K562 (cell line): Measurements from ENCODE around the gene CHRNA3. TPM values are rescaled to one million over a fixed set of nuclear protein-coding genes. Genes with fewer than 3 reads are reported as not detected.

ENCODE experiments used
- ATAC-seq: fragments of 200-7000 bp; cut with Tn5 transposase; 3 replicates; pipeline ENCODE4 v1.9.1; 2020; ENCODE audit warnings: moderate library complexity
- BruUV-seq: library from RNA; stranded (reverse); fragments of 400-500 nt; replicated peaks from 2 replicates; lab custom pipeline; 2021; lab: Mats Ljungman, UMichigan
- CTCF ChIA-PET: fragments of 300-600 bp; formaldehyde crosslinking; extraction: SDS; loops from one replicate; lab custom pipeline; 2021; ENCODE audit warnings: low intra/inter-chr PET ratio; lab: Yijun Ruan, JAX
- POLR2A ChIA-PET: fragments of 300-600, 350-650 bp; sonication (Branson Sonifier 250); formaldehyde crosslinking; extraction: SDS; loops from one replicate; lab custom pipeline; 2021; ENCODE audit warnings: antibody characterized with exemption, inconsistent platforms; lab: Yijun Ruan, JAX
- DNase-seq, 4 experiments: peaks; one replicate each; pipeline versions ENCODE4 v3.0.0 to v3.0.0-alpha.2; 2011 to 2018; ENCODE audit warnings: low spot score in 3 of 4, mixed read lengths in 3 of 4; ENCODE audit errors: extremely low read depth in 1 of 4
- FAIRE-seq: peaks from 2 replicates; lab custom pipeline; 2011; peaks lifted over from hg19 to GRCh38; lab: Jason Lieb, UNC
- H2AFZ ChIP-seq: 2 replicates; pipeline ENCODE4 v1.6.0; 2011; ENCODE audit warnings: low read depth, low read length, control low read depth, inconsistent platforms
- H3K27ac ChIP-seq: fragments of 200-600 bp; 3 replicates; pipeline ENCODE4 v1.8.0; 2011; ENCODE audit warnings: low read depth, mild to moderate bottlenecking, control low read depth, inconsistent platforms, low read length, moderate library complexity, mixed read lengths; ENCODE audit errors: extremely low read depth
- H3K27me3 ChIP-seq, 2 experiments: fragments of 300-600 bp in 1 of 2; 2 replicates in 1 of 2; 3 replicates in 1 of 2; pipeline versions ENCODE4 v1.6.0 to v1.8.0; 2011; ENCODE audit warnings: inconsistent platforms in 2 of 2, low read length in 2 of 2, mild to moderate bottlenecking in 1 of 2, mixed read lengths in 1 of 2, moderate library complexity in 1 of 2; ENCODE audit not compliant: control insufficient read depth in 2 of 2, insufficient read depth in 2 of 2
- H3K36me3 ChIP-seq: fragments of 300-600 bp; 3 replicates; pipeline ENCODE4 v1.8.0; 2011; ENCODE audit warnings: mild to moderate bottlenecking, low read length, inconsistent platforms; ENCODE audit not compliant: control insufficient read depth, insufficient read depth
- H3K4me1 ChIP-seq, 2 experiments: fragments of 200-600 bp in 1 of 2; replicated peaks in 1 of 2; 2 replicates in 1 of 2; 3 replicates in 1 of 2; pipeline versions ENCODE4 v1.5.1 to v1.8.0; 2011; ENCODE audit warnings: inconsistent platforms in 2 of 2, low read length in 2 of 2, mild to moderate bottlenecking in 1 of 2, mixed read lengths in 1 of 2, moderate library complexity in 1 of 2; ENCODE audit not compliant: control insufficient read depth in 2 of 2, insufficient read depth in 2 of 2
- H3K4me2 ChIP-seq: 2 replicates; pipeline ENCODE4 v1.6.1; 2011; ENCODE audit warnings: low read length, control low read depth, inconsistent platforms, mixed read lengths; ENCODE audit not compliant: insufficient read depth
- H3K4me3 ChIP-seq: fragments of 200-600 bp; sonication (generic), shearing (Covaris generic); 2 replicates; pipeline ENCODE4 v1.5.1; 2016; ENCODE audit warnings: control low read depth, inconsistent platforms
- H3K79me2 ChIP-seq: fragments of 200-600 bp; 3 replicates; pipeline ENCODE4 v1.8.0; 2011; ENCODE audit warnings: low read length, inconsistent platforms; ENCODE audit not compliant: control insufficient read depth, insufficient read depth
- H3K9ac ChIP-seq, 2 experiments: 2 replicates each; pipeline versions ENCODE4 v1.6.0 to v1.6.1; 2011; ENCODE audit warnings: low read depth in 2 of 2, low read length in 2 of 2, control low read depth in 1 of 2, inconsistent platforms in 1 of 2, mild to moderate bottlenecking in 1 of 2, mixed read lengths in 1 of 2; ENCODE audit not compliant: insufficient read depth in 1 of 2
- H3K9me1 ChIP-seq: one replicate; pipeline ENCODE4 v1.6.0; 2011; ENCODE audit warnings: inconsistent platforms, mild to moderate bottlenecking, low read length, moderate library complexity; ENCODE audit not compliant: control insufficient read depth, insufficient read depth
- H3K9me3 ChIP-seq: replicated peaks from 2 replicates; pipeline ENCODE4 v1.5.1; 2011; ENCODE audit warnings: low read depth, low read length, inconsistent platforms; ENCODE audit not compliant: control insufficient read depth, insufficient read depth
- H4K20me1 ChIP-seq: replicated peaks from 2 replicates; pipeline ENCODE4 v1.6.1; 2011; ENCODE audit warnings: low read length, inconsistent platforms, mixed read lengths; ENCODE audit not compliant: control insufficient read depth, insufficient read depth
- CREM ChIP-seq: IDR thresholded peaks from 2 replicates; pipeline ENCODE4 v1.6.1; 2014; ENCODE audit warnings: antibody characterized with exemption, low read depth
- CUX1 ChIP-seq: fragments of 200-800 bp; sonication (Bioruptor generic); IDR thresholded peaks from 2 replicates; pipeline ENCODE4 v1.6.1; 2016; ENCODE audit warnings: missing genetic modification characterization, missing compliant biosample characterization
- GATA2 ChIP-seq: sonication (generic); formaldehyde crosslinking; IDR thresholded peaks from 2 replicates; pipeline ENCODE4 v1.4.0; 2020; ENCODE audit warnings: mild to moderate bottlenecking, missing genetic modification reagents
- HBP1 ChIP-seq: fragments of 450-650 bp; formaldehyde crosslinking; IDR thresholded peaks from 2 replicates; pipeline ENCODE4 v1.4.0; 2022; ENCODE audit warnings: missing genetic modification characterization
- HDAC2 ChIP-seq: fragments of 450-650 bp; IDR thresholded peaks from 2 replicates; pipeline ENCODE4 v1.6.1; 2016; ENCODE audit warnings: mild to moderate bottlenecking
- HES1 ChIP-seq: fragments of 450-650 bp; IDR thresholded peaks from 2 replicates; pipeline ENCODE4 v1.6.1; 2016; ENCODE audit warnings: low read depth, mild to moderate bottlenecking, moderate library complexity
- KDM5B ChIP-seq: fragments of 200-600 bp; sonication (generic); IDR thresholded peaks from 2 replicates; pipeline ENCODE4 v1.6.1; 2012; ENCODE audit warnings: low read depth, mild to moderate bottlenecking, moderate library complexity, low read length, control low read depth, inconsistent platforms; ENCODE audit not compliant: insufficient replicate concordance
- MAFF ChIP-seq: IDR thresholded peaks from 2 replicates; pipeline ENCODE4 v1.6.1; 2012; ENCODE audit warnings: low read length, improper control_type of control experiment
- NELFE ChIP-seq: IDR thresholded peaks from 2 replicates; pipeline ENCODE4 v1.6.1; 2011; ENCODE audit warnings: mild to moderate bottlenecking; ENCODE audit not compliant: insufficient read depth, insufficient read length
- NR3C1 ChIP-seq: sonication (generic); formaldehyde crosslinking; IDR thresholded peaks from 2 replicates; pipeline ENCODE4 v1.8.1; 2022; ENCODE audit warnings: missing genetic modification reagents
- PCBP2 ChIP-seq: fragments of 200-400 bp; formaldehyde crosslinking; IDR thresholded peaks from 2 replicates; pipeline ENCODE4 v1.6.1; 2018; ENCODE audit warnings: low read length, low read depth, mild to moderate bottlenecking, moderate library complexity; ENCODE audit not compliant: poor library complexity, severe bottlenecking
- PURB ChIP-seq: sonication (generic); formaldehyde crosslinking; IDR thresholded peaks from 2 replicates; pipeline ENCODE4 v1.9.0; 2021; ENCODE audit warnings: low read depth, mild to moderate bottlenecking, missing genetic modification reagents
- SIRT6 ChIP-seq: IDR thresholded peaks from one replicate; pipeline ENCODE4 v1.6.1; 2012; ENCODE audit warnings: low read depth, mild to moderate bottlenecking, control low read depth, inconsistent platforms, low read length, moderate library complexity
- WHSC1 ChIP-seq: IDR thresholded peaks from one replicate; pipeline ENCODE4 v1.6.1; 2012; ENCODE audit warnings: low read length, control low read depth, inconsistent platforms
- WGBS: fragments of 100-300 bp; shearing (Covaris generic); methylation state at CpG from one replicate; pipeline ENCODE4 v1.1.6; 2016; ENCODE audit warnings: low coverage, mixed read lengths; ENCODE audit not compliant: insufficient coverage; ENCODE audit errors: missing lambda C conversion rate; 5-methylcytosine and 5-hydroxymethylcytosine counted together
- in situ Hi-C: fragments of 300-500 bp; cut with MboI; formaldehyde crosslinking; loops from 4 replicates; pipeline ENCODE4 v1.15.0; 2018; ENCODE audit warnings: inconsistent platforms, mixed read lengths
- intact Hi-C: fragments of 100-400 bp; cut with micrococcal nuclease; formaldehyde crosslinking; loops from 2 replicates; pipeline ENCODE4 v1.14.2; 2022
- polyA plus RNA-seq, 8 experiments: library from polyadenylated mRNA; depleted of rRNA in 4 of 8; stranded (reverse) in 5 of 8; unstranded in 3 of 8; fragments of >200 nt; fragmentation: Nextera tagmentation in 2 of 8; fragmentation: Illumina TruSeq in 1 of 8; extraction: Ambion mirVana in 2 of 8; extraction: Trizol in 1 of 8; gene quantifications; 2 replicates each; pipeline versions ENCODE4 v1.2.1 to v1.2.3, GENCODE V29; 2011 to 2014; ENCODE audit warnings: inconsistent platforms in 1 of 8, missing spikeins in 1 of 8
- total RNA-seq, 7 experiments: library from RNA; depleted of rRNA in 6 of 7; stranded (reverse); fragments of >200 nt in 6 of 7; fragmentation: Illumina TruSeq in 2 of 7; extraction: Trizol in 2 of 7; gene quantifications; 2 replicates each; pipeline versions ENCODE4 v1.2.1 to v1.2.3, GENCODE V29; 2011 to 2021; ENCODE audit warnings: low replicate concordance in 1 of 7

Gene CHRNA3
- total and polyA plus RNA-seq, 9 of the 15 experiments (the other 6 are each of a cell fraction or from before 2014, with no cell fraction given) = 0.01 TPM; not detected in 8

- WGBS = 7% methylated on average over 3 of the region's 3 CpGs
- no peak for ATAC-seq
- no peak overlapping the region for H2AFZ ChIP-seq
- in situ Hi-C loops (loop anchor here (5.0 kb wide), 1 partner anchor 92 kb away; no protein-coding TSS in a partner anchor), intact Hi-C loops (loop anchor here (5.0 kb wide), 1 partner anchor 308 kb away; no protein-coding TSS in a partner anchor)
- ChIA-PET POLR2A (interaction anchor here (1.2 kb wide), 1 partner anchor 11 kb away, joined by 3 read pairs; no protein-coding TSS in a partner anchor), CTCF (no interaction called here)
- no peaks in the 10 kb centered on the region for H3K9me3 ChIP-seq
- no peaks in the 10 kb centered on the region for H3K9me1 ChIP-seq
- H3K4me2 ChIP-seq = no peak overlapping the region
- H3K27me3 ChIP-seq = peaks cover 12 to 15% of the 10 kb centered on the region in 2 experiments; a peak in 4 of 5 replicates
- H3K27ac ChIP-seq = no peak overlapping the region
- no TSS peak for BruUV-seq
- no peak overlapping the region for H3K4me3 ChIP-seq
- DNase-seq = no peak
- no peaks in the 10 kb centered on the region for H3K36me3 ChIP-seq
- no peaks in the 10 kb centered on the region for H3K79me2 ChIP-seq
- H3K9ac ChIP-seq = peak overlapping the region in 1 of 2 experiments; percentile 10; a peak in 1 of 4 replicates
- H3K4me1 ChIP-seq = peaks cover 0 to 5% of the 10 kb centered on the region in 2 experiments; a peak in 1 of 5 replicates
- no peaks in the 10 kb centered on the region; the same call in 1 of the 2 replicates for H4K20me1 ChIP-seq
- FAIRE-seq = no peak
- TF ChIP-seq GATA2 (CRISPR knock-in tag) (no peak), HES1 (no peak), HDAC2 (no peak), PCBP2 (no peak), NELFE (no peak), CREM (no peak), NR3C1 (CRISPR knock-in tag) (no peak), HBP1 (CRISPR knock-in tag) (no peak), CUX1 (no peak), SIRT6 (no peak), PURB (CRISPR knock-in tag) (no peak), MAFF (no peak), KDM5B (no peak), WHSC1 (no peak)
Observed at GRCh38 chr15:78615151-78615589, 5.6 kb downstream of the CHRNA3 start.
